ENCODE data around the gene TENT4B.
A peak's percentile ranks its signal among the peaks of the same experiment; 100 is the strongest.

The TENT4B gene

GRCh38 chr16:50248845-50249244 lies 95.7 kb downstream of the TENT4B start:
- H3K4me3 Mint-ChIP-seq: no peak overlapping the region
- no peak overlapping the region for H3K27ac Mint-ChIP-seq
- H3K9me3 Mint-ChIP-seq: no peaks in the 10 kb centered on the region
- H3K4me1 Mint-ChIP-seq: peaks cover 6% of the 10 kb centered on the region
- H3K27me3 Mint-ChIP-seq: no peaks in the 10 kb centered on the region
- no peaks in the 10 kb centered on the region for H3K36me3 Mint-ChIP-seq

- Mint-ChIP-seq H3K4me3 (no peak overlapping the region), H3K4me1 (no peaks in the 10 kb centered on the region), H3K27ac (no peak overlapping the region), H3K36me3 (peaks cover 1% of the 10 kb centered on the region), H3K9me3 (no peaks in the 10 kb centered on the region), H3K27me3 (no peaks in the 10 kb centered on the region)
Measured at GRCh38 chr16:50251375-50252081, 98.4 kb downstream of the TENT4B start.

- Mint-ChIP-seq H3K27ac (no peak overlapping the region), H3K9me3 (no peaks in the 10 kb centered on the region), H3K27me3 (no peaks in the 10 kb centered on the region), H3K4me3 (no peak overlapping the region), H3K36me3 (peaks cover 1% of the 10 kb centered on the region), H3K4me1 (no peaks in the 10 kb centered on the region)
Measured at GRCh38 chr16:50252082-50252611, 99.0 kb downstream of the TENT4B start.

- Mint-ChIP-seq H3K4me3 (no peak overlapping the region), H3K27me3 (no peaks in the 10 kb centered on the region), H3K36me3 (peaks cover 1% of the 10 kb centered on the region), H3K9me3 (no peaks in the 10 kb centered on the region), H3K4me1 (no peaks in the 10 kb centered on the region), H3K27ac (no peak overlapping the region)
Measured at GRCh38 chr16:50252874-50253513, 99.9 kb downstream of the TENT4B start.

- Mint-ChIP-seq H3K27ac (no peak overlapping the region), H3K9me3 (no peaks in the 10 kb centered on the region), H3K4me1 (no peaks in the 10 kb centered on the region), H3K36me3 (peaks cover 1% of the 10 kb centered on the region), H3K27me3 (no peaks in the 10 kb centered on the region), H3K4me3 (no peak overlapping the region)
Measured at GRCh38 chr16:50253514-50253910, 100.4 kb downstream of the TENT4B start.

GRCh38 chr16:50254072-50254471 lies 101.0 kb downstream of the TENT4B start:
- H3K27ac Mint-ChIP-seq: no peak overlapping the region
- H3K4me1 Mint-ChIP-seq: peaks cover 1% of the 10 kb centered on the region
- no peaks in the 10 kb centered on the region for H3K27me3 Mint-ChIP-seq
- H3K36me3 Mint-ChIP-seq: peaks cover 1% of the 10 kb centered on the region
- H3K4me3 Mint-ChIP-seq: no peak overlapping the region
- H3K9me3 Mint-ChIP-seq: no peaks in the 10 kb centered on the region

GRCh38 chr16:50255538-50255937 lies 102.4 kb downstream of the TENT4B start:
- Mint-ChIP-seq H3K4me3 (no peak overlapping the region), H3K9me3 (no peaks in the 10 kb centered on the region), H3K4me1 (peaks cover 13% of the 10 kb centered on the region), H3K36me3 (peaks cover 1% of the 10 kb centered on the region), H3K27ac (no peak overlapping the region), H3K27me3 (no peaks in the 10 kb centered on the region)

- peaks cover 13% of the 10 kb centered on the region for H3K4me1 Mint-ChIP-seq
- H3K9me3 Mint-ChIP-seq: no peaks in the 10 kb centered on the region
- H3K36me3 Mint-ChIP-seq: peaks cover 1% of the 10 kb centered on the region
- H3K4me3 Mint-ChIP-seq: no peak overlapping the region
- no peak overlapping the region for H3K27ac Mint-ChIP-seq
- H3K27me3 Mint-ChIP-seq: no peaks in the 10 kb centered on the region
Measured at GRCh38 chr16:50256604-50257003, 103.5 kb downstream of the TENT4B start.

- H3K4me3 Mint-ChIP-seq: no peak overlapping the region
- no peaks in the 10 kb centered on the region for H3K27me3 Mint-ChIP-seq
- no peaks in the 10 kb centered on the region for H3K9me3 Mint-ChIP-seq
- H3K27ac Mint-ChIP-seq: no peak overlapping the region
- H3K36me3 Mint-ChIP-seq: peaks cover 1% of the 10 kb centered on the region
- H3K4me1 Mint-ChIP-seq: peaks cover 13% of the 10 kb centered on the region
Measured at GRCh38 chr16:50257876-50258275, 104.8 kb downstream of the TENT4B start.

GRCh38 chr16:50259334-50260205 lies 106.5 kb downstream of the TENT4B start:
- H3K36me3 Mint-ChIP-seq: no peaks in the 10 kb centered on the region
- no peak overlapping the region for H3K4me3 Mint-ChIP-seq
- H3K9me3 Mint-ChIP-seq: no peaks in the 10 kb centered on the region
- no peaks in the 10 kb centered on the region for H3K27me3 Mint-ChIP-seq
- peaks cover 26% of the 10 kb centered on the region for H3K4me1 Mint-ChIP-seq
- no peak overlapping the region for H3K27ac Mint-ChIP-seq

- Mint-ChIP-seq H3K4me3 (no peak overlapping the region), H3K27me3 (no peaks in the 10 kb centered on the region), H3K9me3 (no peaks in the 10 kb centered on the region), H3K36me3 (no peaks in the 10 kb centered on the region), H3K27ac (no peak overlapping the region), H3K4me1 (peaks cover 34% of the 10 kb centered on the region)
Measured at GRCh38 chr16:50260206-50261159, 107.4 kb downstream of the TENT4B start.

GRCh38 chr16:50261160-50261706 lies 108.1 kb downstream of the TENT4B start:
- Mint-ChIP-seq H3K27ac (no peak overlapping the region), H3K27me3 (no peaks in the 10 kb centered on the region), H3K36me3 (no peaks in the 10 kb centered on the region), H3K4me1 (peaks cover 41% of the 10 kb centered on the region), H3K9me3 (no peaks in the 10 kb centered on the region), H3K4me3 (no peak overlapping the region)

GRCh38 chr16:50261707-50262235 lies 108.7 kb downstream of the TENT4B start:
- Mint-ChIP-seq H3K27me3 (no peaks in the 10 kb centered on the region), H3K9me3 (no peaks in the 10 kb centered on the region), H3K36me3 (no peaks in the 10 kb centered on the region), H3K4me3 (no peak overlapping the region), H3K4me1 (peaks cover 42% of the 10 kb centered on the region), H3K27ac (peak overlapping the region; percentile 46)

GRCh38 chr16:50263060-50263909 lies 110.2 kb downstream of the TENT4B start:
- no peaks in the 10 kb centered on the region for H3K9me3 Mint-ChIP-seq
- H3K27ac Mint-ChIP-seq: peak overlapping the region; percentile 69
- H3K36me3 Mint-ChIP-seq: no peaks in the 10 kb centered on the region
- H3K27me3 Mint-ChIP-seq: no peaks in the 10 kb centered on the region
- no peak overlapping the region for H3K4me3 Mint-ChIP-seq
- peaks cover 56% of the 10 kb centered on the region for H3K4me1 Mint-ChIP-seq
